Colon (tissue), 2 donors: ENCODE data around the gene XXYLT1.
"Not testable (repeated sequence)": the region's sequence is repeated elsewhere in the genome, so short reads cannot be mapped to it uniquely, and the experiment has no call there.

ENCODE experiments used
- FAIRE-seq: peaks from 2 replicates; lab custom pipeline; 2012; peaks lifted over from hg19 to GRCh38; lab: Jason Lieb, UNC
- donor health status: control.
- donor health status: control.

Gene XXYLT1

DNA sequence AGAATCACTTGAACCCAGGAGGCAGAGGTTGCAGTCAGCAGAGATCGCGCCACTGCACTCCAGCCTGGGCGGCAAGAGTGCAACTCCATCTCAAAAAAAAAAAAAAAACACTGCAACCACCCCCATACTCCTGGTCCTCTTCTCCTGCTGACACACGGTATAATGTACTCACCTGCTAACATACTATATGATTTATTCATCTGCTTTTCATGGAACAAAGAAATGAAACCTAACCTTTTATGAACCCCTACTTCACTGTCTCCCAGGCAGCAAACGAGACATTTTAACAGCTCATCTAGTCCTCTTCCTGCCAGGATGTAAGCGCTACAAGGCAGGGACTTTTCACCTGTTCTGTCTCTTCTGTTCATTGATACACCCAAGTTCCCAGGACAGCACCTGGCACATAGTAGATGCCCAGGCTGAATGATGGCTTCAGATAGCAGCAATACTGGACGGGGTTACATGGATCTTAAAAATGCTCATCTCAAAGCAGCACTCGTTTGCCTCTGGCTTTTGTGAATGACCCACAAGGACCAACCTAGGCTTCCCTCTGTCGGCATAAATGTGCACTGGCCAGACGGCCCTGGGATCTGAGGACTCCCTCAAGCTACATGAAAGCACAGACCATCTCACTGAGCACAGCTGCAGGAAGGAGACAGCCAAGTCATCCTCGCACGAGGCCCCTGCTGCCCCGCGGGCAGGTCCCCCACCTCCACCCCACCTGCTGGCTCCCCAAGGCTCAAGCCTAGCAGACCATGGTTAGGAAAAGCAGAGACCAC lies 20.3 kb downstream of the XXYLT1 start:
- FAIRE-seq = no peak

DNA sequence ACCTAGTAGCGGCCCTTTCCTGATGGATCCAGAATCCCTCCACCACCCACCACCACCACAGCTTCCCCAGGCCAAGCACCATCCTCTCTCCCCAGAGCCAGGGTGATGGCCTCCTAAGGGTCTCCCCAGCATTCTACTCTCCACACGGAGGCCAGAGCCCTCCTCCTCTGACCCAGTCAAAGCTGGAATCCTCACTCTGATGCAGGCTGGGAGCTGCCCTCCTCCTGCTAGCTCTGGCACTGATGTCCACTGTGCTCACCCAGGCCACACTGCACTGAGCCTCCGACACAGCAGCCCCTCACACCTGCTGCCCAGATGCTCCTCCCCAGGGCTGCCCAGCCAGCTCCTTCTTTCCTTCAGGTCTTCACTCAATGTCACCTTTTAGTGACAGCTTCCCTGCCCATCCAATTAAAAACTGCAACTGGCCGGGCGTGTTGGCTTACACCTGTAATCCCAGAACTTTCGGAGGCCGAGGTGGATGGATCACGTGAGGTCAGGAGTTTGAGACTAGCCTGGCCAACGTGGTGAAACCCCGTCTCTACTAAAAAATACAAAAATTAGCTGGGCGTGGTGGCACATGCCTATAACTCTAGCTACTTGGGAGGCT lies 21.0 kb downstream of the XXYLT1 start:
- no peak for FAIRE-seq

DNA sequence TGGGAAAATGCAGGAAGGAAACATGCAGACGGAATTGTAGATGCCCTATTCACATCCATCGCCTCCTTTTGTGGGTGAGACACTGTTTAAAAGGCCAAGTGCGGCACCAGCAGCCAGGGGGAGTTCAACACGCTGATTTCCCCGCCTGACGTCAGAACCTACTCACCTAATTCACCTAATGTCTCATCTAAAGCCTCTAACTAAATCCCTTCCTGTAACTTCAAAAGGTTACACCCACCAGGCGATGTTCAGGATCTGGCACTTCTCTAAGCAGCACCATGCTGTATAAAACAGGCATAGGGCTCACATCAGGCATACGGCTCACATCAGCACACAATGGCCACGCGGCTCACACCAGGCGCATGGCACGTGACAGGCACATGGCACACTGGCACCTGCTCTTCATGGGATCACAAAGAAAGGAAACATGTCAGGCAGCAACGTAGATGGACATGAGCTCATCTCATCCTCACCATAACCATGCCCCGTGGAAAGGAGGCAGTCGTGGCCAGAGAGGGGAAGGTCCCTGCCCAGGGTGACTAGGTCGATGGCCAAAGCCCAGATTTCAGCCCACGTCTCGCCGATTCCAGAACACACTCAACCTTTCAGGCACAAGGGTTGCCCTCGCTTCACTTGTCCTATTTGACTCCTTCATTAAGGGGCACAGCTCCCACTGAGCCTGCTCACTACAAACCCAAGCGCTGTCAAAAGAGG lies 21.7 kb downstream of the XXYLT1 start:
- FAIRE-seq = no peak

DNA sequence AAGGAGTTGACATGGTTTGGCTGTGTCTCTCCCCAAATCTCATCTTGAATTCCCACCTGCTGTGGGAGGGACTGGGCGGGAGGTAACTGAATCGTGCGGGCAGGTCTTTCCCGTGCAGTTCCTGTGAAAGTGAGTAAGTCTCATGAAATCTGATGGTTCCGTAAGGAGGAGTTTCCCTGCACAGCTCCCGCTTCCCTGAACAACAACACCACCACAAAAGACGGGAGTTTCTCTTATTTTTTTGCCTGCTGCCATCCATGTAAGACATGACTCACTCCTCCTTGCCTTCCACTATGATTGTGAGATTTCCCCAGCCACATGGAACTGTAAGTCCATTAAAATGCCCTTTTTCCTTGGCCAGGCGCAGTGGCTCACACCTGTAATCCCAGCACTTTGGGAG lies 22.7 kb downstream of the XXYLT1 start:
- FAIRE-seq = no peak

DNA sequence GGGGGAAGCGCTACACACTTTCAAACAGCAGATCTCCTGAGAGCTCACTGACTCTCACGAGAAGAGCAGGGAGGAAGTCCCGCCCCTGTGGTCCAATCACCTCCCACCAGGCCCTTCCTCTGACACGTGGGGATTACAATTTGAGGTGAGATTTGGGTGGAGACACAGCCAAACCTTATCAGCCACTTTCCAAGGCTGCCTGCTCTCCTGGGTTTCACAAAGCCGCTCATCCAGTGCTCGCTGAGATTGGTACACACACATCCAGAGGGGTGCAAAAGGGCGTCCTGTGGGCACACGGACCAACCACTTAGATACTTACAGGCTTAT lies 23.1 kb downstream of the XXYLT1 start:
- FAIRE-seq = no peak

DNA sequence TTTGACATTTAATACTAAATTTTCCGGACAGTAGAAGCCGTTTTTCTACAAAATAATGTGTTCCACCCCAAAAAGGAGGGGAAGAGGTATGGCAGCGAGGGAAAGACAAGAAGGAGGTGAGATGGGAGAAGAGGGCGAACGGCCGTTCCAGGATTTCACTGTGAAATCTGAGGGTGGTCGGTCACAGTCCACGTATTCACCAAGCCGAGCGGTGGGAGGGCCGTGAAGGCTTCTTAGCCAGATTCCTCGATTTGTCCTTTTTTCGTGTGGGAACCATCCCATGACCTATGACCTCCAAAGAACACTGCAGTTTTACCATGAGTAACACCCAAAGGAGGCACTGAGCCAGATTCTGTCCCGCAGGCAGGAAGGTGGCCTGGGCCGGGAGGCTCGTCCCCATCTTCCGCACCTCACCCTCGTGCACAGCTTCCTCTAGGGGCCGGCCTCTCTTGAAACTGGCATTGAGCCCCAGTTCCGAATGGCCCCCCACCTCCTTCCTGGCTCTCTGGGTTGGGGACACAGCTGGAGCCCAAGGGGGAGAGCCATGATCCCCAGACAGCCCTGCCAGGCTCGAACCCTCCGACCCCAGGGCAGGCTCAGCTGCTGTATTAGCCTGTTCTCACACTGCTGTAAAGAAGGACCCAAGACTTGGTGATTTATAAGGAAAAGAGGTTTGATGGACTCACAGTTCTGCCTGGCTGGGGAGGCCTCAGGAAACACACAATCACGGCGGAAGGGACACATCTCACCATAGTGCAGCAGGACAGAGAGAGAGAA lies 23.7 kb downstream of the XXYLT1 start:
- FAIRE-seq = no peak

DNA sequence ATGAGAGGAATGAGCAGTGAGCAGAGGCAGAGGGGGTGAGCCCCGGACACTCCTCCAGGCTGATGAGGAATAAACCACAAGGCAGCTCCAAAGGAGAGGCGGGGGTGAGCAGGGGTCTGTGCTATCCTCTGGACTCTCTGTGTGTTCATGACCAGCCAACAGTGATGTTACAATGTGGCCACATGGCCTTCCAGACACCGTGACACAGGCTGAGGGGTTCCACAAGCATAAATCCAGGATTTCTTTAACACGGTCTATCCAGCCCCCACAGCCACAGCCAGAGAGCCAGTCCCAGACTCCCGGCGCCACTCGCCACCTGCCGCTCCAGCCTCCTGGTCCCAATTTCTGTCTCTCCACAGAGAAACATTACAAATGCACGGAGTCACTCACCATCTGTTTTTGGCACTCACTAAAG lies 24.4 kb downstream of the XXYLT1 start:
- no peak for FAIRE-seq

DNA sequence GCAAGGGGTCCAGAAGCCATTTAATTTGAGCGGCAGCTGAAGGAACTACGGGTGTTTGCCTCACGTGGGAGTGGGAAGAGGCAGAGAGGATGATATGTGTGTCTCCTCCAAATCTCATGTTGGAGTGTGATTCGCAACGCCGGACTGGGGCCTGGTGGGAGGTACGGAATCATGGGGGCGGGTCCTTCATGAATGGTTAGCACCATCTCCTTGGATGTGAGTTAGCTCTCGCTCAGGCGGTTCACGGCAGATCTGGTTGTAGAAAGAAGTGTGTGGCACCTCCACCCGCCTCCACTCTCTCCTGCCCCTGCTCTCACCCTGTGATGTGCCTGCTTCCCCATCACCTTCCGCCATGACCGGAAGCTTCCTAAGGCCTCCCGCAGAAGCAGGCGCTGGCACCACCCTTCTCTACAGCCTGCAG lies 25.4 kb downstream of the XXYLT1 start:
- FAIRE-seq = no peak

DNA sequence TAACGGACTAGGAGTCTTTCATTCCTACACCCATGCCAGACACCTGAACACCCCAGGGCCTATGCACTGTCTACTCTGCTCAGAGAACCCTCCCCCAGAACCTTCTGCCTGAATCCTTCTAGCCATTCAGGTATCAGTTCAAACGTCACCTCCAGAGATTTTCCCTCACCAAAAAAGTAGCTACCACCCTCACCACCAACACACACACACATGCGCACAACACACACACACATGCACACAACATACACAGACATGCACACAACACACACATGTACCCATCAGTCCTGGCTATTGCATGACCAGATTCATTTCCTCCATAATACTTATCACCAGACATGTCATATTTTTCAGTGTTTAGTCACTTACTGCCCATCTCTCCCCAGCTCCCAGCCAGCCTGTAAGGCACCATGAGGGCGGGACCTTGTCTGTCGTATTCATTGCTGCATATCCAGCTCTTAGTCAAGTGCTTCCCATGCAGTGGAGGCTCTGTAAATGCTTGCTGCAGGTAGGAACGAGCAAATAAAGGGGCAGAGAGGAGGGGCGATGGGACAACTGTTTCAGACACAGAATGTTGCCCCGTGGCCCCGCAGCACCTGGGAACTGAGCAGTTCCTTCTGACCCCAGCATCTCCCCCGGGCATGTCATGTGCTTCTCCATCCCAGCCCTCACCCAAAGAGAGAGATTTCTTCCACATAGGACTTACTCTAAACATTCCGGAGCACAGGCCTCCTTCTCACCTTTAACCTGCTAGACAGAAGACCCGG lies 29.2 kb downstream of the XXYLT1 start:
- FAIRE-seq = no peak

DNA sequence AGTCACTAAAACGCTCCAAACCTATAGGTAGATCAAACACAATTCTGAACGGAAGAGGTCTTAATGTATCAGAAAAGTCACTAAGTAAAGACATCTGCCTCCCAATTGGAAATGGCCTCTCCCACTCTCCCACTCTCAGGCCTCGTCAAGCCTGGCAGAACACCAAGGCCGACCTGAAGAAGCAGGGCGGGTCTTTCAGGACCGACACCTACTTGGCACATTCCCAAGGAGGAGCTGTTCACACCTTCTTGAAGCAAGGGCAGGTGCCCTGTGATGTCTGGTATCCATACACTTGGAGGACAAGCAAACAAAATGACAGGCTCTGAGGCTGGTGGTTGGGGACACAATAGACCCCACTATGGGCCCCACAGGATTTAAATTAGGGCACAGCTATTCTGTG lies 30.0 kb downstream of the XXYLT1 start:
- no peak for FAIRE-seq

DNA sequence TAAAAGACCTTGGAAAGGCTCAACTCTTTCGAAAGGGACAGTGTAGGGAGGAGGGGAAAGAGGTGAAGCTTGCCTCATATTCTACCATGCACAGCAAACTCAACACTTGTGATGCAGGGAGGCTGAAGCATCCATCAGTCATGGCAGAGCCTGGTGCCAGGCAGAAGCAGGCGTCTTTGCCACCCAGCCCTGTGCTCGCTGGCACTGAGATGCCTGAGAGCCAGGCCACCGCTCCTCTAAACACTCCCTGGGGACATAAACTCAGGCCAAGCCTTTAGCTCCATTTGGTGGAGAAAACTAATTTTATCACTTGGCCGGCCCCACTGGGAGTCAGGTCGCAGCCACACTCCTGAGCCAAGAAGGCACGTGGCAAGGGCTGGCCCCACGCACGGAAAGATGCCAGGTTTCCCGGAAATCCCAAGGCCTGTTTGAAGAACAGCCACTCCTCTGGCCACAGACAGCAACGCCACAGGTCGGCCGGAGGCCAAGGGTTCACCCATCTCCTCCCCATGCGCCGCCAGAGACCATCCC lies 30.7 kb downstream of the XXYLT1 start:
- no peak for FAIRE-seq

DNA sequence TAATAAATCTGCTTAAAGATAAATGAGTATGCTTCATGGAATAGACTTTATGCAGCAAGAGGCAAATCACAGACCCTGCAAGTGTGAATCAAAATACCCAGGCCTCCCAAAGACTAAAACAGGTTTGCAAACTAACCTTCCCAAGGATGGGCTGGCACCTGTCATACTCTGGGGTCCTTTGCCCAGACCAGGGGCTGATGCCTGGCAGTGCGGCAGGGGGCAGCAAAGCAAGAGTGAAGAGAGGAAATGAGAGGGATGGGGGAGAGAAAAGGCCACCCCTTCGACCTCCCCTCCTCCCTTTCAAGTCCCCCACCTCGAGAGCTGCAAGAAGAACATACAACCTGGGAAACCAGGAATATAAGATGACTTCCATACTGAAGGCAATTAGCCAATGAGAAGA lies 31.8 kb downstream of the XXYLT1 start:
- FAIRE-seq = no peak

DNA sequence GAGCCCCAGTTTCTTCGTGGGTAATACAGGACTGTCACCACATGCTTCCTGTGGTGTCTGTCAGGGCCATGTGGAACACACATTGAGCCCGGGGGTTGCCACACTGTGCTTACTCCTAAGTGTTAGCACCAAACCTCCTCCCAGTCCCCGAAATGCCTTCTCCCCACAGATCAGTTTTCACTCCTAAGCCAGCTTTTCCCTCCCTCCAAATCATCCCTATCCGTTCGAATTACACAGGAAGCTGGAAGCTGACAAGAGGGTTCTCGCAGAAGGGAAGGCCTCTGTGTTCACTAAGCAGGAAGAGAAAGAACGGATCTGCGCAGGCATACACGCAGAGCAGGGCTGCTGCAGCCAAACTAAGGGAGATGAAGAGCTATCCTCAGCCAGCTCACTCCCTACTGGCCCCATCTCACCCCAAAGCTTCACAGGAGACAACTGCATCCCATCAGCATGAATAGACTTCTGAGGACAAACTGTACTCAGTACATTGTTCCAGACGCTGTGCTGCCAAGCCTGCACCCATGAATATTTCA lies 32.3 kb downstream of the XXYLT1 start:
- no peak for FAIRE-seq

DNA sequence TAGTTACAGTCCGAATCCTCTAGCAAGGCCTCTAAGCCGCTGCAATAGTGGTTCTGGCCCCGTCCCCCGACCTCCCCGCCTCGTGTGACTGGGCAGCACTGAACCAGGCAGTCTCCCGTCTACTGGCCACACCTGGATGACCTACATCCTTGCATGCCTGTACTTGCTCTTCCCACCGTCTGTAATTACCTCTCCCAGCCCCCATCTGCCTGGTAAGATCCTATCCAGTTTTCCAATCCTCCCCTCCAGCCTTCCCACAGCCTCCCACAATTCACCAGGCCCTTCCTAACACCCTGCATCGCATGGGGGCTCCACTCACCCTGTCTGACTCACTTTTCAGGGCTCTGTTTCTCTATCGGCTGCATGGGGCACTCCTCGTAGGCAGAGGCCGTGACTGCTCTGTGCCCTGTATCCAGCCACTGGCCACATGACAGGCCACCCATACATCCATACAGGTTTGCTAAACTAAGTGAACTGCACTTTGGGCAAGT lies 32.8 kb downstream of the XXYLT1 start:
- no peak for FAIRE-seq

DNA sequence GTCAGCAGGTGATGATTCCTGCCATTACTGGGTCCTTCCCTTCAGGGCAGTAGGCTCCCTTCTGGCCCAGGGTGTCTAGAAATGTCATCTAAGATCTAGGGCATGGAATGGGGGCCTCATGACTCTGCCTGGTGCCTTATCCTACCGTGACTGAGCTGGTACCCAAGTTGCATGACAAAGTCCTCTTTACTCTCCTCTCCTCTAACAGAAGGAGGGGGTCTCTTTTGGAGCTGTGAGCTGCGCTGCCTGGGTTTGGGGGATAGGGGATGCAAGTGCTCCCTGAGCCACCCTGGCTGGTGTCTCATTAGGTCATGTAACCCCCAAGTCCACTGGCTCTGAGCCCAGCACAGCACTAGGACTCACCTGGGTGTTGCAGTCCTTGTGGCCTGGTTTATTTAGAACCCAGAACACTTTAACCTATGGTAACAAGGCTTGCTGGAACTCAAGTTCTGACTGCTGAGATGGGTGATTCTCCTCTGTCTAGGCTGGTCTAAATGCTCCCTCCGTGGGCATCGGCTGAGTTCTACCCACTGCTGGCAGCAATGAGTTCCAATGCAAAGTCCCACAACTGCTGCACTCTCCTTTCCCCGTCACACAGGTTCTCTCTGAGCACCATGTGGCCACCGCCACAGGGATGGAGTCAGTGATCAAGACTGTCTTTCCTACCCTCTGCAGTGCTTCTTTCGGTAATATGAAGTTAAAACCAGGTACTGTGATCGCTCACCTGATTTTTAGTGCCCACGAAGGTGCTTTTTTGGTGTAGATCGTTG lies 34.0 kb downstream of the XXYLT1 start:
- FAIRE-seq = no peak

DNA sequence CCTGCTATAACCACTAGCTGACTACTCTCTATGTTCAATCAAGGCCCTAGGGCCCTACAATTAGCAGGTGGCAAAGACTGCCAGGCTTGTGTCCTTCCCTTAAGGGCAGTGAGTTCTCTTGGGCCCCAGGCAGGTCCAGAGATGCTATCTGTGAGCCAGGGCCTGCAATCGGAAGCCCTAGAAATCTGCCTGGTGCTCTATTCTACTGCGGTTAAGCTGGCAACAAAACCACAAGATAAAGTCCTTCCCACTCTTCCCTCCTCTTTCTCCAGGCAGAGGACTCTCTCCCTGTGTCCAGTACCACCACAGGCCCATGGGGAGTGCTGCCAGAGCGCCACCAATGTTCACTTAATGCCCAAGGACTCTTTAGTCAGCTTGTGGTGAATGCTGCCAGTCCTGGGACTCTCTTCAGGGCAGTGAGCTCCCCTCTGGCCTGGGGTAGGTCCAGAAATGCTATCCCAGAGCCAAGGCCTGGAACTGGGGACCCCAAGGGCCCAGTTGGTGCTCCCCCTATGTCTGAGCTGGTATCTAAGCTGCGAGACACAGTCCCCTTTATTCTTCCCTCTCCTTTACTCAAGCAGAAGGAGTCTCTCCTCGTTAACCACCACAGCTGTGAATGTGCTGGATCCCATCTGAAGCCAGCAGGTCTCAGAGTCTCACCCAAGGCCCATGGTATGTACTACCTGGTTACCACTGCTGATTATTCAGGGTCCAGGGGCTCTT lies 34.7 kb downstream of the XXYLT1 start:
- no peak for FAIRE-seq

DNA sequence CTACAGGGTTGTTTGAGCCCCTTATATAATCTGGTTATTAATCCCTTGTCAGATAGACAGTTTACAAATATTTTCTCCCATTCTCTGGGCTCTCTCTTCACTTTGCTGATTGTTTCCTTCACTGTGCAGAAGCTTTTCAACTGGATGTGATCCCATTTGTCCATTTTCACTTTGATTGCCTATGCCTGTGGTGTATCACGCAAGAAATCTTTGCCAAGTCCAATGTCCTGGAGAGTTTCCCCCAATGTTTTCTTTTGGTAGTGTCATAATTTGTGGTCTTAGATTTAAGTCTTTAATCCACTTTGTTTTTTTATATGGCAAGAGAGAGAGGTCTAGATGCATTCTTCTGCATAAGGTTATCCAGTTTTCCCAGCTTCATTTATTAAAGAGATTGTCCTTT lies 40.7 kb downstream of the XXYLT1 start:
- no peak for FAIRE-seq

DNA sequence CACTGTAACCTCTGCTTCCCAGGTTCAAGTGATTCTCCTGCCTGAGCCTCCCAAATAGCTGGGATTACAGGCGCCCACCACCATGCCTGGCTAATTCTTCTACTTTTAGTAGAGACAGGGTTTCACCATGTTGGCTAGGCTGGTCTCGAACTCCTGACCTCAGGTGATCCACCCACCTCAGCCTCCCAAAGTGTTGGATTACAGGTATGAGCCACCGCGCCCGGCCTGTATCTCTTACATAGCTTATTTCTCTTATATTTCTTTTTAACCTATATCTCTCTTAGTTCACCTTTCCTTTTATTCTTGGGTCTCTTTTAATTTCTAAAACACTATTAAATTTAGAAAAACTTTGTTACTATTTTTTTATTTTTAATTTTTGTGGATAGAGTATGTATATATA lies 42.1 kb downstream of the XXYLT1 start:
- FAIRE-seq = not testable (repeated sequence)

DNA sequence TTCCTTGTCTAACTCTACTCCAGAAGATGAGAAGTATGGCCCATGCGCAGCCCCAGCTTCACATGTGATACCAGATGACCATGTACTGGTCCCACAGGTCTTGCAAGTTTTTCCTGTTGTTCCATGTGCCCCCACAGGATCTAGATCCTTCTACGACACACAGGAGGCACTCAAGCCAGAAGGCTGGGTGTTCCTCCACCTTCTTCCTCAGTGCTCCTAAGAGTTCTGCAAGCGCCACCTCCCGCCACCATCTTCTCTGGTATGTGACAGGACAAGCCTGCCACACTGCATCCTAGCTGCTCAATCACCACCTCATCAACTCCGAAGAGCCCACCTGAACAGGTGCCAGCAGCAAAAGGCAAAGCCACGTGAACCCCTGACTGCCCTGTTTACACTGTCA lies 43.1 kb downstream of the XXYLT1 start:
- no peak for FAIRE-seq
